Measurements from ENCODE around the gene MDP1. TPM values are rescaled to one million over a fixed set of nuclear protein-coding genes. Genes with fewer than 3 reads are reported as not detected.

The MDP1 gene
- 10 to 100 TPM; 11.1 to 14.8 (median 13.2) TPM for total RNA-seq
- long read RNA-seq, donor 1, partial matches to known transcripts = 1 of 7 reads
- long read RNA-seq, donor 1, other reads (novel, unspliced or antisense) = 0 of 7 reads
- long read RNA-seq, donor 2, transcript MDP1-201 (6 exons, 730 nt) = major isoform, 7 of 8 reads
- long read RNA-seq, donor 2, partial matches to known transcripts = 0 of 8 reads
- long read RNA-seq, donor 2, other reads (novel, unspliced or antisense) = 0 of 8 reads

- no peaks in the 10 kb centered on the region for H3K9me3 ChIP-seq
- TF ChIP-seq, protein P1, sequence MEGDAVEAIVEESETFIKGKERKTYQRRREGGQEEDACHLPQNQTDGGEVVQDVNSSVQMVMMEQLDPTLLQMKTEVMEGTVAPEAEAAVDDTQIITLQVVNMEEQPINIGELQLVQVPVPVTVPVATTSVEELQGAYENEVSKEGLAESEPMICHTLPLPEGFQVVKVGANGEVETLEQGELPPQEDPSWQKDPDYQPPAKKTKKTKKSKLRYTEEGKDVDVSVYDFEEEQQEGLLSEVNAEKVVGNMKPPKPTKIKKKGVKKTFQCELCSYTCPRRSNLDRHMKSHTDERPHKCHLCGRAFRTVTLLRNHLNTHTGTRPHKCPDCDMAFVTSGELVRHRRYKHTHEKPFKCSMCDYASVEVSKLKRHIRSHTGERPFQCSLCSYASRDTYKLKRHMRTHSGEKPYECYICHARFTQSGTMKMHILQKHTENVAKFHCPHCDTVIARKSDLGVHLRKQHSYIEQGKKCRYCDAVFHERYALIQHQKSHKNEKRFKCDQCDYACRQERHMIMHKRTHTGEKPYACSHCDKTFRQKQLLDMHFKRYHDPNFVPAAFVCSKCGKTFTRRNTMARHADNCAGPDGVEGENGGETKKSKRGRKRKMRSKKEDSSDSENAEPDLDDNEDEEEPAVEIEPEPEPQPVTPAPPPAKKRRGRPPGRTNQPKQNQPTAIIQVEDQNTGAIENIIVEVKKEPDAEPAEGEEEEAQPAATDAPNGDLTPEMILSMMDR (IDR thresholded peaks at IDR 0.05) = peak; percentile 31
- peak; percentile 91 for DNase-seq
- H3K36me3 ChIP-seq (ENCODE audit: low read depth) = no peaks in the 10 kb centered on the region
- peak; percentile 86 for ATAC-seq
- peaks cover 19% of the 10 kb centered on the region for H3K4me1 ChIP-seq (ENCODE audit: low read depth)
- peak within 1 kb of the TSS; percentile 74 for H3K4me3 ChIP-seq
- intact Hi-C loops (cut with DNase I, micrococcal nuclease) = no loop called here
Measured at GRCh38 chr14:24215495-24216344, at the start of gene MDP1. TSS of gene MDP1 (minus strand) at chr14:24216066. CDS start at chr14:24215955, 111 bp downstream.

DNA sequence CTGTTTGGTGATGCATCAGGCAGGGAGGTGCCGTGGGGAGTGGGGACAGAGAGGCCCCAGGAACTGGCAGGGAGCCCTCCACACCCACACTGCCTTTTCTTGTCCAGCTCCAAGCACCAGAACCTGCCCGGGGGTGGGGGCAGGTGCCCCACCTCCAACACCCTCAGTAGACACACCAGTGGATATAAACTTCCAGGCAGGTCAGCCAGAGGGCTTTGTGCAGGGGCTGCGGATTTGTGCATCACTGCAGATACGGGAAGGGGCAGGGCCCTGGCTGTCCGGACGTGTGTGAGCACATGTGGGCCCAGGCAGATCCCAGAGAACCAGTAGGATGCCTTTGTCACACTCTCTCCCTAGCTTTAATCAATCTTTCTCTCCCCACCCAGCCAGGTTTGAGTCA, 48.4 kb upstream of the MDP1 start:
- Histone ChIP-seq H3K4me1 (ENCODE audit: low read depth) (no peaks in the 10 kb centered on the region), H3K9me3 (no peaks in the 10 kb centered on the region), H3K4me3 (no peak overlapping the region), H3K36me3 (ENCODE audit: low read depth) (no peaks in the 10 kb centered on the region)
- intact Hi-C loops (cut with DNase I, micrococcal nuclease) = no loop called here
- TF ChIP-seq, protein P1 (IDR thresholded peaks at IDR 0.05) = no peak
- ATAC-seq (no peak), DNase-seq (peak in 1 of 3 donors; percentile 16)

GRCh38 chr14:24263848-24264247, 48.0 kb upstream of the MDP1 start:
- Histone ChIP-seq H3K4me3 (no peak overlapping the region), H3K9me3 (no peaks in the 10 kb centered on the region), H3K36me3 (ENCODE audit: low read depth) (no peaks in the 10 kb centered on the region), H3K4me1 (ENCODE audit: low read depth) (no peaks in the 10 kb centered on the region)
- TF ChIP-seq, protein P1 (IDR thresholded peaks at IDR 0.05) = no peak
- intact Hi-C loops (cut with DNase I, micrococcal nuclease) = no loop called here
- ATAC-seq (no peak), DNase-seq (peak in 1 of 3 donors; percentile 3)

DNA sequence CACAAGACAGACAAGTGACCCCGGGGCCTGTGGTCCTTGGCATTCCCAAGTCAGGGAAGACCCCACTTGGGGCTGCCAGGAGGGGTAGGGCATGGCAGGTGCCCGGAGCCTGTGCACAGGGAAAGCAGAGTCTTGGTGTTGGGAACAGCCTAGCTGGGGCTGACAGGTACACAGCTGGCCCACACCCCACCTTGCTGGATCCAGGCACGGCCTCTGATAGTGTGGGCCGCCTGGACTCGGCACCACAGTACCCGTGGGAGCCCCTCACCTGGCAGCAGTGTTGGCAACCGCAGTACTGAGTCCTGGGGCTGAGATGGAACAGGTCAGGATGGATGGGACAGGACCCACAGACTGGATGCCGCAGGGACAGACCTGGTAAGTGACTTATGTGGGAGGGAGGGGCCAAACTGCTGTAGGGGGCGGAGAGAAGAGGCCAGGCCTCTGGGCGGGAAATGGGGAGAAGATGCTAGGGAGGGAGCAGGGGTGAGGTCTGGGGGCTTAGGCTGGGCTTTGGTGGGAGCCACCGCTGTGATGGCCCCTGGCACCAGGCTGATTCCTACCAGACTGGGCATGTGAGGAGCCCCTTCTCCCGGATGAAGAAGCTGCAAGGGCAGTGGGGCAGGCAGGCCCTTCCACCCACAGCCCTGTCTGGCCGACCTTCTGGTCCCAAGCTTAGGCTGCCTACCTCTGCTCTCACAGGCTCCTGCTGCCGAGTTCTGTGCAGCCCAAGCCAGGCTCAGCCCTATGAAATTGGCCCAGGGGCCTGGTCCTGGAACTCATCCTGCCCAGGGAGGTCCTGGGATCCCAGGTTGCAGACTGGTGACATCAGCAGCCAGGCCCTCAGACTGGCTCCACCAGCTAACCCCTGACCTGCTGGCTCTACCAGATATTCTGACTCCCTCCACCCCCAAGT, 47.2 kb upstream of the MDP1 start, which contains the start of gene TGM1:
TSS of gene TGM1 (minus strand) at position 357 of the 913 bp plus-strand sequence. CDS start 825 bp downstream, outside the sequence.
- peak in 1 of 3 donors; percentile 10 for DNase-seq
- ATAC-seq = no peak
- Histone ChIP-seq H3K9me3 (no peaks in the 10 kb centered on the region), H3K4me1 (ENCODE audit: low read depth) (no peaks in the 10 kb centered on the region), H3K4me3 (no peak within 1 kb of the TSS), H3K36me3 (ENCODE audit: low read depth) (no peaks in the 10 kb centered on the region)
- TF ChIP-seq, protein P1 (IDR thresholded peaks at IDR 0.05) = no peak
- intact Hi-C loops (cut with DNase I, micrococcal nuclease) = no loop called here

DNA sequence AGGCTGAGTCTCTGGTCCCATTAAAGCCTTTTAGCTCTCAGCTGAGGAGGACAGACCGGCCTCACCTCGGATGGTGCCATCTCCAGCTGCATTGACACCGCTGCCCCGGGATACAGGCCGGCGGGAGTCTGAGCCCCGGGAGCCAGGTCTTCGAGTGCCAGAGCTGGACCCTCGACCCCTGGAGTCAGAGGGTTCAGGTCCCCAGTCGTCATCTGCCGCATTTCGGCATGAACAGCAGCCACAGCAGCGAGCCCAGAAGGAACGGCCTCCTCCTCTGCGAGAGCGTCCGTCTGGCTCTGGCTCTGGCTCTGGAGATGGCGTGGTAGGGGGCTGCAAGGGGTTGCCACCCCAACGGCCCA, 46.1 kb upstream of the MDP1 start:
- intact Hi-C loops (cut with DNase I, micrococcal nuclease) = no loop called here
- Histone ChIP-seq H3K4me3 (no peak overlapping the region), H3K9me3 (no peaks in the 10 kb centered on the region), H3K36me3 (ENCODE audit: low read depth) (no peaks in the 10 kb centered on the region), H3K4me1 (ENCODE audit: low read depth) (no peaks in the 10 kb centered on the region)
- no peak for ATAC-seq
- DNase-seq = no peak
- TF ChIP-seq, protein P1 (IDR thresholded peaks at IDR 0.05) = no peak

Data from mucosa of descending colon (tissue), 3 donors.